HepG2 (cell line): ENCODE data around the gene RAB3GAP1. TPM values are rescaled to one million over a fixed set of nuclear protein-coding genes. Genes with fewer than 3 reads are reported as not detected.

ENCODE experiments used
- ATAC-seq: fragments of 200-7000 bp; cut with Tn5 transposase; 3 replicates; pipeline ENCODE4 v1.9.1; 2020; ENCODE audit warnings: mild to moderate bottlenecking, moderate library complexity
- BruUV-seq: library from RNA; stranded (reverse); fragments of 400-500 nt; replicated peaks from 2 replicates; lab custom pipeline; 2021; lab: Mats Ljungman, UMichigan
- CTCF ChIA-PET: fragments of 300-600 bp; formaldehyde crosslinking; extraction: SDS; loops from one replicate; lab custom pipeline; 2021; ENCODE audit warnings: low total read pairs, inconsistent platforms, low intra/inter-chr PET ratio; lab: Yijun Ruan, JAX
- POLR2A ChIA-PET: fragments of 350-600 bp; sonication (Branson Sonifier 250); formaldehyde crosslinking; loops from one replicate; lab custom pipeline; 2020; ENCODE audit warnings: antibody characterized with exemption, inconsistent platforms; lab: Yijun Ruan, JAX
- DNase-seq: peaks from one replicate; pipeline ENCODE4 v3.0.0-alpha.2; 2015; ENCODE audit warnings: low spot score
- FAIRE-seq: peaks from 3 replicates; lab custom pipeline; 2011; peaks lifted over from hg19 to GRCh38; lab: Jason Lieb, UNC
- H2AFZ ChIP-seq: one replicate; pipeline ENCODE4 v1.6.1; 2011; ENCODE audit warnings: low read length, inconsistent platforms
- H3K27ac ChIP-seq: fragments of 300-600 bp; 3 replicates; pipeline ENCODE4 v1.8.0; 2011; ENCODE audit warnings: mixed run types, mild to moderate bottlenecking, mixed read lengths, low read length, inconsistent platforms; ENCODE audit not compliant: insufficient read depth; ENCODE audit errors: extremely low read length
- H3K27me3 ChIP-seq, 2 experiments: fragments of 200-600 bp in 1 of 2; 2 replicates in 1 of 2; 3 replicates in 1 of 2; pipeline versions ENCODE4 v1.6.0 to v1.8.0; 2011; ENCODE audit warnings: low read length in 2 of 2, mild to moderate bottlenecking in 2 of 2, moderate library complexity in 2 of 2, inconsistent platforms in 1 of 2; ENCODE audit not compliant: insufficient read depth in 2 of 2, control insufficient read depth in 1 of 2
- H3K36me3 ChIP-seq, 2 experiments: fragments of 200-600 bp in 1 of 2; replicated peaks in 1 of 2; 2 replicates in 1 of 2; 3 replicates in 1 of 2; pipeline versions ENCODE4 v1.5.1 to v1.8.0; 2011; ENCODE audit warnings: low read length in 2 of 2, inconsistent platforms in 1 of 2; ENCODE audit not compliant: insufficient read depth in 2 of 2, control insufficient read depth in 1 of 2
- H3K4me1 ChIP-seq: 2 replicates; pipeline ENCODE4 v1.5.1; 2012; ENCODE audit warnings: low read length, inconsistent platforms; ENCODE audit not compliant: insufficient read depth
- H3K4me2 ChIP-seq: 2 replicates; pipeline ENCODE4 v1.6.0; 2011; ENCODE audit warnings: low read depth, low read length, inconsistent platforms
- H3K4me3 ChIP-seq, 3 experiments: fragments of 200-600 bp in 1 of 3; sonication (generic), shearing (Covaris generic) in 1 of 3; replicated peaks in 1 of 3; 2 replicates each; pipeline ENCODE4 v1.5.1; 2011 to 2016; ENCODE audit warnings: low read length in 3 of 3, inconsistent platforms in 2 of 3, low read depth in 2 of 3, mild to moderate bottlenecking in 2 of 3, control low read depth in 1 of 3, mixed read lengths in 1 of 3; ENCODE audit not compliant: insufficient read depth in 1 of 3
- H3K79me2 ChIP-seq: one replicate; pipeline ENCODE4 v1.6.1; 2011; ENCODE audit warnings: low read length, inconsistent platforms; ENCODE audit not compliant: insufficient read depth
- H3K9ac ChIP-seq: 2 replicates; pipeline ENCODE4 v1.6.0; 2011; ENCODE audit warnings: mild to moderate bottlenecking, low read depth, low read length, inconsistent platforms; ENCODE audit not compliant: insufficient read depth
- H3K9me3 ChIP-seq: 2 replicates; pipeline ENCODE4 v1.5.1; 2012; ENCODE audit warnings: mild to moderate bottlenecking, low read length
- H4K20me1 ChIP-seq: 2 replicates; pipeline ENCODE4 v1.6.0; 2011; ENCODE audit warnings: inconsistent platforms, mild to moderate bottlenecking, low read length, moderate library complexity; ENCODE audit not compliant: insufficient read depth
- MAFF ChIP-seq: IDR thresholded peaks from 2 replicates; pipeline ENCODE4 v1.6.1; 2011; ENCODE audit warnings: low read depth, low read length, improper control_type of control experiment
- MAFK ChIP-seq, 2 experiments: IDR thresholded peaks in 1 of 2; conservative IDR thresholded peaks in 1 of 2; 2 replicates each; pipeline ENCODE4 v1.6.1; 2011; ENCODE audit warnings: improper control_type of control experiment in 2 of 2, low read length in 2 of 2
- ZFP36L2 ChIP-seq: sonication (generic); formaldehyde crosslinking; IDR thresholded peaks from 2 replicates; pipeline ENCODE4 v1.4.0; 2020; ENCODE audit warnings: missing genetic modification reagents
- ZNF546 ChIP-seq: sonication (generic); formaldehyde crosslinking; conservative IDR thresholded peaks from 2 replicates; pipeline ENCODE4 v1.8.1; 2023; ENCODE audit warnings: mild to moderate bottlenecking, missing genetic modification reagents
- WGBS: methylation state at CpG from one replicate; pipeline ENCODE4 v1.1.6; 2017; ENCODE audit warnings: low lambda C conversion rate; 5-methylcytosine and 5-hydroxymethylcytosine counted together
- in situ Hi-C: cut with HindIII; loops from 2 replicates; pipeline ENCODE4 v1.10.0; 2017; ENCODE audit warnings: low pct_unique_long_range_greater_than_20kb; ENCODE audit not compliant: extremely low pct_ligation_motif_present
- intact Hi-C: fragments of 100-400 bp; cut with micrococcal nuclease; formaldehyde crosslinking; loops from one replicate; pipeline ENCODE4 v1.10.0; 2022; ENCODE audit not compliant: unreplicated experiment
- polyA plus RNA-seq, 8 experiments: library from polyadenylated mRNA; depleted of rRNA in 3 of 8; stranded (reverse) in 7 of 8; unstranded in 1 of 8; fragments of >200 nt; fragmentation: Illumina TruSeq in 4 of 8; extraction: Trizol in 4 of 8; gene quantifications; 2 replicates each; pipeline versions ENCODE4 v1.2.1 to v1.2.3, GENCODE V29; 2011 to 2016; ENCODE audit warnings: low read depth in 4 of 8, missing spikeins in 1 of 8, mixed read lengths in 1 of 8; ENCODE audit not compliant: insufficient read depth in 1 of 8
- total RNA-seq, 5 experiments: library from RNA; depleted of rRNA; stranded (reverse); fragments of >200 nt; fragmentation: Illumina TruSeq; extraction: Trizol; gene quantifications; 2 replicates each; pipeline ENCODE4 v1.2.3, GENCODE V29; 2016; ENCODE audit warnings: low read depth in 1 of 5
- TF ChIP-seq, protein P1 (sequence below): sonication (generic); formaldehyde crosslinking; IDR thresholded peaks from 2 replicates; pipeline ENCODE4 v1.8.0; 2022; ENCODE audit warnings: mild to moderate bottlenecking, missing genetic modification reagents; ENCODE audit not compliant: insufficient replicate concordance

Gene RAB3GAP1
- total and polyA plus RNA-seq, 2 of the 13 experiments (the other 11 are each of a cell fraction or from before 2014, with no cell fraction given) = 15.2 to 48.8 TPM

DNA sequence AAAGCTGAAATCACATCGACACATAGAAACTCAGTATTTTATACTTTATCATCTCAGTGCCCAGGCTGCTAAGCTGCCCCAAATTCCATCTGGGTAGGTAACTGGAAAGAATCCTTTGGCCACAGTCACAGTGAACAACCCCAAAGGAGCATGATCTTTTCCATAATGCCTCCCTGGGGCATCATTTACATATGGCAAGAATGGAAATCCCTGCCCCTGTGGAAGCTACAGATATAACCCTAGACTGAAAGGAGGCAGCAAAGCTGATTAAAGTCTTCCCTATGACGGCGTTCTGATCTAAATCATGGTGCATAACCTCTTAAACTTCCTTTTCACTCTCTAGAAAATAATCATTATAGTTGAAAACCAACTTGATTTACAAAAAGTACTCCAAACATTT, 46.3 kb upstream of the RAB3GAP1 start (continued):
- TF ChIP-seq, protein P1, sequence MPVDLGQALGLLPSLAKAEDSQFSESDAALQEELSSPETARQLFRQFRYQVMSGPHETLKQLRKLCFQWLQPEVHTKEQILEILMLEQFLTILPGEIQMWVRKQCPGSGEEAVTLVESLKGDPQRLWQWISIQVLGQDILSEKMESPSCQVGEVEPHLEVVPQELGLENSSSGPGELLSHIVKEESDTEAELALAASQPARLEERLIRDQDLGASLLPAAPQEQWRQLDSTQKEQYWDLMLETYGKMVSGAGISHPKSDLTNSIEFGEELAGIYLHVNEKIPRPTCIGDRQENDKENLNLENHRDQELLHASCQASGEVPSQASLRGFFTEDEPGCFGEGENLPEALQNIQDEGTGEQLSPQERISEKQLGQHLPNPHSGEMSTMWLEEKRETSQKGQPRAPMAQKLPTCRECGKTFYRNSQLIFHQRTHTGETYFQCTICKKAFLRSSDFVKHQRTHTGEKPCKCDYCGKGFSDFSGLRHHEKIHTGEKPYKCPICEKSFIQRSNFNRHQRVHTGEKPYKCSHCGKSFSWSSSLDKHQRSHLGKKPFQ (CRISPR knock-in tag) = no peak
- no peak for TF ChIP-seq ZFP36L2 (CRISPR knock-in tag)

DNA sequence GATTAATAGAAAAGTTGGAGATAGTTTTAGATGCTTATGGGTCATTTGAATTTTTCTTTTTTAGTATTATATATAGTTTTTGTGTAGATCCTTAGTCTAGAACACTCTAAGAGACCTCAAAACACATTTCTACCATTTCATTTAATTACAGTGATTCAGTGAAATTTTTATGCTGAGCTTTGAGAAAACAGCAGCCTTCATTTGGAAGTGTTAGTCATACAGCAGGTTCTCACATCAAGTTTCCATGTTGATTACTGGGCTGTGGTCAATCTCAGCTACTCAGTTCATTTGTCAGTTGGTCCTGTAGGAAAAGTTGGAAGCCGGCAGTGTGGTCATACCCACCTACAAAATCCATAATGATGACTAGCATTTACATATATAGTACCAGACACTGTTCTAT, 42.8 kb upstream of the RAB3GAP1 start:
- intact Hi-C loops = loop anchor here (10.0 kb wide), 1 partner anchor 525 kb away; the partner anchor contains the start of genes R3HDM1 and ZRANB3
- ChIA-PET CTCF (no interaction called here), POLR2A (no interaction called here)
- Histone ChIP-seq H2AFZ (no peak overlapping the region), H3K27me3 (peaks cover 0 to 10% of the 10 kb centered on the region in 2 experiments; a peak in 2 of 5 replicates), H3K27ac (no peak overlapping the region), H3K79me2 (no peaks in the 10 kb centered on the region), H4K20me1 (no peaks in the 10 kb centered on the region), H3K9me3 (no peaks in the 10 kb centered on the region), H3K4me1 (peaks cover 5% of the 10 kb centered on the region), H3K4me2 (no peak overlapping the region), H3K9ac (no peak overlapping the region), H3K36me3 (no peaks in the 10 kb centered on the region), H3K4me3 (no peak overlapping the region)
- FAIRE-seq (no peak), ATAC-seq (no peak), DNase-seq (no peak)
- BruUV-seq = no TSS peak
- TF ChIP-seq MAFK (conservative IDR thresholded peaks at IDR 0.05 in 1 of 2, IDR thresholded peaks at IDR 0.05 in 1 of 2; ENCODE audit: low read length in 2 of 2) (peak; percentile 64 to 79), MAFF (peak; percentile 61), ZNF546 (CRISPR knock-in tag) (no peak)
- WGBS = 21% methylated on average over 1 of the region's 1 CpG
- in situ Hi-C loops = no loop called here
